Measurements from ENCODE around the gene FAM111B. TPM values are rescaled to one million over a fixed set of nuclear protein-coding genes. Genes with fewer than 3 reads are reported as not detected.
"Not testable (repeated sequence)": the region's sequence is repeated elsewhere in the genome, so short reads cannot be mapped to it uniquely, and the experiment has no call there.

Gene FAM111B
- total RNA-seq, 2 donors from 2014 or later = 20.0 to 23.1 TPM

- H3K36me3 Mint-ChIP-seq (ENCODE audit: low read depth) = no peaks in the 10 kb centered on the region
- H3K27me3 Mint-ChIP-seq (ENCODE audit: insufficient read depth) = peaks cover 2% of the 10 kb centered on the region
- Histone ChIP-seq H3K27ac (ENCODE audit: low read depth, low read length) (no peak overlapping the region), H3K4me3 (ENCODE audit: low read length) (no peak overlapping the region), H3K27me3 (ENCODE audit: control insufficient read depth, insufficient read depth, low read length, poor library complexity, severe bottlenecking) (no peaks in the 10 kb centered on the region), H3K9ac (ENCODE audit: extremely low read depth, low read length, poor library complexity, severe bottlenecking) (no peak overlapping the region), H3K4me1 (ENCODE audit: control insufficient read depth, insufficient read depth, low read length) (no peaks in the 10 kb centered on the region), H3K9me3 (ENCODE audit: control insufficient read depth, low read length) (no peaks in the 10 kb centered on the region), H3K36me3 (ENCODE audit: control insufficient read depth, insufficient read depth, low read length) (no peaks in the 10 kb centered on the region)
- no peak for TF ChIP-seq CTCF (conservative IDR thresholded peaks at IDR 0.05)
- no peak overlapping the region for H3K4me3 Mint-ChIP-seq
- 89 to 96% methylated on average over 3 to 7 of the region's 8 CpGs for WGBS, 2 experiments (ENCODE audit: insufficient coverage in 1 of 2, insufficient read length in 1 of 2)
- H3K9me3 Mint-ChIP-seq = no peaks in the 10 kb centered on the region
- H3K4me1 Mint-ChIP-seq = no peaks in the 10 kb centered on the region
- H3K27ac Mint-ChIP-seq = no peak overlapping the region
- no peak for DNase-seq
Observed at GRCh38 chr11:59076876-59077571, 30.0 kb upstream of the FAM111B start.

GRCh38 chr11:59078435-59078834, 28.6 kb upstream of the FAM111B start:
- Histone ChIP-seq H3K9me3 (ENCODE audit: control insufficient read depth, low read length) (no peaks in the 10 kb centered on the region), H3K36me3 (ENCODE audit: control insufficient read depth, insufficient read depth, low read length) (no peaks in the 10 kb centered on the region), H3K27me3 (ENCODE audit: control insufficient read depth, insufficient read depth, low read length, poor library complexity, severe bottlenecking) (no peaks in the 10 kb centered on the region), H3K4me1 (ENCODE audit: control insufficient read depth, insufficient read depth, low read length) (no peaks in the 10 kb centered on the region), H3K27ac (ENCODE audit: low read depth, low read length) (no peak overlapping the region), H3K9ac (ENCODE audit: extremely low read depth, low read length, poor library complexity, severe bottlenecking) (no peak overlapping the region), H3K4me3 (ENCODE audit: low read length) (no peak overlapping the region)
- Mint-ChIP-seq H3K27me3 (ENCODE audit: insufficient read depth) (peaks cover 1% of the 10 kb centered on the region), H3K36me3 (ENCODE audit: low read depth) (no peaks in the 10 kb centered on the region), H3K27ac (no peak overlapping the region), H3K9me3 (no peaks in the 10 kb centered on the region), H3K4me1 (no peaks in the 10 kb centered on the region), H3K4me3 (no peak overlapping the region)
- whole genome bisulfite sequencing, 2 experiments (ENCODE audit: insufficient coverage in 1 of 2, insufficient read length in 1 of 2) = 92 to 96% methylated on average over 2 of the region's 2 CpGs
- no peak for TF ChIP-seq CTCF (conservative IDR thresholded peaks at IDR 0.05)
- DNase-seq = no peak

- Mint-ChIP-seq H3K9me3 (no peaks in the 10 kb centered on the region), H3K27me3 (ENCODE audit: insufficient read depth) (no peaks in the 10 kb centered on the region), H3K27ac (no peak overlapping the region), H3K4me1 (no peaks in the 10 kb centered on the region), H3K36me3 (ENCODE audit: low read depth) (no peaks in the 10 kb centered on the region), H3K4me3 (no peak overlapping the region)
- DNase-seq = no peak
- 83 to 86% methylated on average over 1 of the region's 1 CpG for WGBS, 2 experiments (ENCODE audit: insufficient coverage in 1 of 2, insufficient read length in 1 of 2)
- H3K27ac ChIP-seq (ENCODE audit: low read depth, low read length) = no peak overlapping the region
- no peak for TF ChIP-seq CTCF (conservative IDR thresholded peaks at IDR 0.05)
- no peaks in the 10 kb centered on the region for H3K27me3 ChIP-seq (ENCODE audit: control insufficient read depth, insufficient read depth, low read length, poor library complexity, severe bottlenecking)
- no peak overlapping the region for H3K9ac ChIP-seq (ENCODE audit: extremely low read depth, low read length, poor library complexity, severe bottlenecking)
- H3K9me3 ChIP-seq (ENCODE audit: control insufficient read depth, low read length) = no peaks in the 10 kb centered on the region
- no peaks in the 10 kb centered on the region for H3K36me3 ChIP-seq (ENCODE audit: control insufficient read depth, insufficient read depth, low read length)
- no peak overlapping the region for H3K4me3 ChIP-seq (ENCODE audit: low read length)
- no peaks in the 10 kb centered on the region for H3K4me1 ChIP-seq (ENCODE audit: control insufficient read depth, insufficient read depth, low read length)
Observed at GRCh38 chr11:59079086-59079485, 28.0 kb upstream of the FAM111B start.

GRCh38 chr11:59080421-59080820, 26.6 kb upstream of the FAM111B start:
- WGBS, 2 experiments (ENCODE audit: insufficient coverage in 1 of 2, insufficient read length in 1 of 2) = 75% methylated on average over 1 of the region's 2 CpGs; no CpG with 5 or more reads in 1 of the 2 experiments
- not testable (repeated sequence) for H3K36me3 ChIP-seq (ENCODE audit: control insufficient read depth, insufficient read depth, low read length); H3K9ac ChIP-seq (ENCODE audit: extremely low read depth, low read length, poor library complexity, severe bottlenecking); H3K4me1 ChIP-seq (ENCODE audit: control insufficient read depth, insufficient read depth, low read length); H3K4me1 Mint-ChIP-seq; H3K4me3 ChIP-seq (ENCODE audit: low read length); H3K27ac ChIP-seq (ENCODE audit: low read depth, low read length); H3K27ac Mint-ChIP-seq; H3K27me3 ChIP-seq (ENCODE audit: control insufficient read depth, insufficient read depth, low read length, poor library complexity, severe bottlenecking); H3K36me3 Mint-ChIP-seq (ENCODE audit: low read depth); H3K9me3 ChIP-seq (ENCODE audit: control insufficient read depth, low read length); H3K4me3 Mint-ChIP-seq; H3K27me3 Mint-ChIP-seq (ENCODE audit: insufficient read depth); DNase-seq; H3K9me3 Mint-ChIP-seq

- 80 to 83% methylated on average over 1 to 4 of the region's 4 CpGs for WGBS, 2 experiments (ENCODE audit: insufficient coverage in 1 of 2, insufficient read length in 1 of 2)
- not testable (repeated sequence) for H3K27ac ChIP-seq (ENCODE audit: low read depth, low read length); H3K4me3 ChIP-seq (ENCODE audit: low read length); H3K27ac Mint-ChIP-seq; H3K9ac ChIP-seq (ENCODE audit: extremely low read depth, low read length, poor library complexity, severe bottlenecking); H3K27me3 Mint-ChIP-seq (ENCODE audit: insufficient read depth); H3K4me1 Mint-ChIP-seq; H3K9me3 Mint-ChIP-seq; H3K36me3 ChIP-seq (ENCODE audit: control insufficient read depth, insufficient read depth, low read length); DNase-seq; H3K27me3 ChIP-seq (ENCODE audit: control insufficient read depth, insufficient read depth, low read length, poor library complexity, severe bottlenecking); H3K4me3 Mint-ChIP-seq; H3K36me3 Mint-ChIP-seq (ENCODE audit: low read depth); H3K9me3 ChIP-seq (ENCODE audit: control insufficient read depth, low read length); H3K4me1 ChIP-seq (ENCODE audit: control insufficient read depth, insufficient read depth, low read length)
Observed at GRCh38 chr11:59081430-59082020, 25.5 kb upstream of the FAM111B start.

Data from endodermal cell (in vitro differentiated cells).